Fibroblast of skin of left quadriceps (primary cell): ENCODE results near the gene C3orf20.
"Not testable (repeated sequence)": the region's sequence is repeated elsewhere in the genome, so short reads cannot be mapped to it uniquely, and the experiment has no call there.

Experiments used
- DNase-seq, 2 experiments: peaks; one replicate each; pipeline ENCODE4 v3.0.0-alpha.2; 2013; ENCODE audit warnings: low read depth in 2 of 2

C3orf20 gene

DNA sequence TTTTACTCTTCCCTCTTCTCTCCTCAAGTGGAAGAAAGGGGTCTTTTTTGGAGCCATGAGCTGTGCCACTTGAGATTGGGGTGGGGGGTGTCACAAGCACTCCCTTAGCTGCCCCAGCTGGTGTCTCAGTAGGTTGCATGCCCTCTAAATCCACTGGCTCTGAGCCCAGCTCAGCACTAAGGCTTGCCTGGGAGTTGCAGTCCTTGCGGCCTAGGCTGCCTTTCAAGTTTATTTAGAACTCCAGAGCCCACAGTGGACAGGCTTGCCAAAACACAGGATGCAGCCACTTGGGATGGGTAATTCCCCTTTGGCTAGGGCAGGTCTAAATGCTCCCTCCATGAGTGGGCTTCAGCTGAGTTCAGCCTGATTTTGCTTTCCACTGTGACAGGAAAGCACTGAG is 24.7 kb downstream of the C3orf20 start:
- DNase-seq = no peak

DNA sequence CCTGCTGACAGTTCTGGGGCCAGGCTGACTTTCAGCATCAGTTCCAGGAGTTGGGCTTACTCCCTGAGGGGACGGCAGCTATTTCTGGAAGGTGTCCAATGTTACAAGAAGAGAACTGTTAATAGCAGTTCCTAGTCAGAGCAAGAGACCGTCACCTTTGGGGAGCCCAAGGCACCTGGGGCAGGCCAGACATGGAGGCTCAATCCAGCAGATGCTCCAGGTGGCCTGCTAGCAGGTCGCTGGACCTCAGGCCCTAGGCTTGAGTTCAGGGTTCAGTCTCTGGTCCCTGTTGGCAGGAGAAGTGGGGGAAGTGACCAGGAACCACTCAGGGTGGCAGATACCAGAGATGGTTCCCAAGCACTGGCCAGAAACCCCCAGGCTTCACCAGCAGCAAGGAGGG is 25.9 kb downstream of the C3orf20 start:
- no peak for DNase-seq

DNA sequence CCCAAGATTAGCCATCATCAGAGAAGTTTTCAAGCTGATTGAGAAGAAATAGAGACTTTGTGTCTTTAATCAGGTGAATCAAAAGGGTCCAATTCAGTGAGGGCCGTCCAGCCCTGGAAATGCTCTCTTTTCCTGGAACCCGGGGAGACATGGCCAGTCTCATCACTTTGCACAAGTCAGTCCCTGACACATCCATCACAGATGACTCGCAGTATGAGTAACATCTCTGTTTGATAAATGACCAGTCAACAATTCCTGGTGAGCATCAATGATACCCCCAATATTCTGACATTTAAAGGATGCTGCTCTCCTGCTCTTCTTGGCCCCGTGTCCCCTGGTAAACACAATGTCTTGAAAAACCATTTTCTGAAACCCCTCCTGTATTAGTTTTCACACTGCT is 26.7 kb downstream of the C3orf20 start:
- no peak for DNase-seq

DNA sequence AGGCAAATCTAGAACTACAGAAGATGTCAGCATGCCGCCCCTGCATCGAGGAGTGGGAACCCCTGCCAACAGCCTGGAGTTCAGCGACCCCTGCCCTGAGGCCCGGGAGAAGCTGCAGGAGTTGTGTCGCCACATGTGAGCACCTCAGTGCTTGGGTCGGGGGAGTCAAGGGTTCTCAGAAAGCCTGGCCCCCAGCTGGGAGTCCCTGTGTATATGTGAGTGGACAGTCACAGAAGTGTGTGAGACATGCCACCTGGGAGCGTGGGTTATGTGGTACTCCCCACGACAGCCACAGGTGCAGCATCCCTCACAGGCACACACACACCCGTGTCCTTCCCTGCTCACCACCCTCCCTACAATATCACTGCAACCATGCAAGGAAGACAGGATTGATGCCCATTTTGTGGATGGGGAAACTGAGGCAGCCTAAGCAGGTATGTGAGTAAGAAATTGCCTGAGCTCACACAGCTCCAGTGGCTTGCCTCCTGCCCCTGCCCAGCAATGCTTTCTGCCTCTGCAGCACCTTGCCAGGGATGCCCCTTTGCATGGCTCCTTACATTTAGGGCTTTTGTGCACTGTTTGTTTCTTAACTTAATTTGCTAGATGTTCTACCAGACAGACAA is 28.3 kb downstream of the C3orf20 start:
- DNase-seq = no peak

DNA sequence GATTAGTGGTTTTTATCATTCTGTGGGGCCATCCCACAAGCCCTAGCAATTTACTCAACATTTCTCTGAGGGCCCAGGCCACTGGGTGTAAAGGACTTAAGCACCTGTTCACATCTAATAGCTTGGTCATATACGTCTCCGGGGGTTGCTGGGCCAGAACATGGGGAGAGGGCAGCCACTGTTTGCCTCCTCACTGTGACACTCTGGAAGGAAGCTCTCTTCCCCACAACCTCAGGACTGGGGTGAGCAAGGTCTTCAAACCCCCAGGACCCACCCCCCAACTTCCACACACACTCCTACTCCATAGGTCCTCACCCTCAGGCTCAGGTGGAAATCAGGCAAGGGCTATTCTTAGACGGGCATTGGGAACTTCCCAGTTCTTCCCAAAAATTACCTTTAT is 28.9 kb downstream of the C3orf20 start:
- DNase-seq = no peak

DNA sequence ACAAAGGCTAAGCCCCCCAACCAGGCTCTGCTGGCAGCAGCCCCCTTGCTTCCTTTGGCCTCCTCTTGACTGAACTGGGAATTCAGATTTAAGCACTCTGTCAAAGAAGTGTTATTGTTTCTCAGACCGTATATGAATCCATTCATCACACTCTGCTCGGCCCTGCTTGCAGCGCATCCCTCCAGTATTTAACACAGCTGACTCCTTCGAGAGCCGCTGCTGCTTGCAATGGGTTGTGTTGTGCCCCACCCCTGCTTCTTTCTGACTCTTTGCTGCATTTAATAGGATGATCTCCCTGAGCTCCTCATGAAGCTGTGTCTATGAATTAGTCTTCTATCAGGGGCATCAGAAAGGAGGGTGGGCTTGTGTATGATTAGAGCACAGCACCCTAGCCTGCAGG is 31.2 kb downstream of the C3orf20 start:
- no peak for DNase-seq

DNA sequence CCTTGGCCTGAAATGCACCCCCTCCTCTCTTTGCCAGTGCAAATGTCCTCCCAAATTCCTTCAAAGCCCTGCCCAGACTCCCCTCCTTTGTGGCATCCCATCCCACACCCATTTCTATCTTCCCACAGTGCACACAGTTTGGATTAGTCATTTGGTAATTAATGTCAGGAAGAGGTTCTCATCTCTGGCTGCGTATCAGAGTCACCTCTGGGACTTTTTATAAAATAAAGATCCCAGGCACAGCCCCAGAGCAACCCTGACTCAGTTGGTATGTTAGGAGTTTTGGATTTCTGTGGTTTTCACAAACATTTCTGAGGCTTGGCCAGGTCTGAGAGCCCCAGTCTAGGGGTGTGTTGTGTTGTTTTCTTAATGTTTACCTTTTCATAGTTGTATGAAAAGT is 41.6 kb downstream of the C3orf20 start:
- peak; percentile 3 to 4 for DNase-seq

DNA sequence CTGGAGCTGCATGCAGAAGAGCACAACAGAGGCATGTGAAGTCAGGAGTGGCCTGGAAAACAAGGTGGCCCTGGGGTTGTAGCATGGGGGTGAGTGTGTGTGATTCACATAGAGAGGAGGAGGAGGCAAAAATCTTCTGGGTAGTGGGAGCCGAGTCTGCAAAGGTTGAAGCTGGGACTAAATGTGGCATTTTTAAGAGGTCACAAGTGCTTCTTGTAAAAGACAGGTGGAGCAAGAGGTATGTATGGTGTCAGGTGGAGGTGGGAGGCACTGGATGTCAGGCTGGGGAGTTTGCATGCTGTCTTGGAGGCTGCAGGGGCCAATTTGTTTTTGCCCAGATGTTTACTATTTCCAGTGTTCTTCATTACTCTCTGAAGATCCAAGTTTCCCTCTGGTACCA is 42.4 kb downstream of the C3orf20 start:
- DNase-seq = no peak

DNA sequence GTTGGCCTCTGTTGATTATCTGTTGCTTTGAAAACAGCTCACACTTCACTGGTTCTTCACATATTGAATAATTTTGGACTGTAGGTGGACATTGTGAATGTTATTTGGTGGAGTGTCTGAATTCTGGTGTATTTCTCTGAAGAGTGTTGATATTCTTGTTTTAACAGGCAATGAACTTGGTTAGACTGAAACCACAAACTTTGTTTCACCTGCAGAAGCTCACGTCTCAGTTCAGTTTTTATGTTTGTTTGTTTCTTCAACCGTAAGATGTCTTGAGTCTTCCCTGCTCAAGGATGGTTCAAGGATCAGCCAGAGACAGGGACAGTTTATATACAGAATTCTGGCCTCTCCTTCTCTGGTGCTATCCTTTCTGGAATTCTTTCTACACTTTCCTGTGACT is 43.6 kb downstream of the C3orf20 start:
- DNase-seq = no peak

DNA sequence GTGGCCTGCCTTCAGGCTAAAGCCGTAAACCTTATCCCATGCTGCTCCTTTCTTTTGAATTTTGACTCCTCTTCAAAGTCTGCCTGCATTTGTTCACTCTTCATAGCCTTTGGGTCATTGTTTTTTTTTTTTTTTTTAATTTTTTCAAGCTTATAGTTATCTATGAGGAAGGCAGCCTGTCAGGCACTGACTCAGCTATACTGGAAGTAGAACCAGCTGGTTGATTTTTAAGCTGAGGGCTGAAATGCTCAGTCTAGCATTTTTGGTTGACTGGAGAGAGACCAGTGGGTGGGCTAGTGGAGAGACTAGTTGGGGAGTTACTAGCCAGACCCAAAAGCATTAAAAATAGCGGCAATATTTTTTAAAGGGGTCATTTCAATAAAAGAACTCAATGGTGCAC is 44.1 kb downstream of the C3orf20 start:
- DNase-seq = no peak

DNA sequence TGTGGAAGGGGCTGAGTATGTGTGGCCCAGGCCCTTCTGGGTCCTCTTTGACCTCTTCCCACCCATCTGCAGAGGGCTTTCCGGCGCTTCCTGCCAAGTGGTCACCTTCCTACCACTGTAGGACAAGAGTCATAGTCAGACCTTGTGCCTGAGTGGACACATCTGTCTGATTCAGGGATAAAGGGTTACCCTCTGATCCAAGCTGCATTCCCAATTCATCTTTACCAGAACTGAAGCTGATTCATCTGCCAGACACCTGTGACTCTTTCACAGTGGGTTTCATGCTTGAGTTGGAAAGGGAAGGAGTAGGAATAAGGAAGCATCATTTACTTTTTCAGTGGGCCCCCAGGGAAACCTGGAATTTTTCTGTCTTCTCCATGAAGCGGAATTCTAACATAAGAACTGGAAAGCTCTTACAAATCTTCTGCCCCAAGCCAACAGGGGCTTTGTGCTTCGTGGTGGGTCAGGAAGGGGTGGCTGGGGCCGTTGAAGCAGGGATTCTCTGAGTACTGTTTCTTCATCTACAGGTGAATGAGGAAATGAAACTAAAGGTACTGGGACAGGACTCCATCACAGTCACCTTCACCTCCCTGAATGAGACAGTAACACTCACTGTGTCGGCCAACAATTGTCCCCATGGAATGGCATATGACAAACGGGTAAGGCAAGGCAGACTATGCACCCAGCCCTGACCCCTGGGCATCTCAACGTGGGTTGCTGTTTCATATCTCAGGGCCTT is 46.4 kb downstream of the C3orf20 start:
- no peak for DNase-seq

DNA sequence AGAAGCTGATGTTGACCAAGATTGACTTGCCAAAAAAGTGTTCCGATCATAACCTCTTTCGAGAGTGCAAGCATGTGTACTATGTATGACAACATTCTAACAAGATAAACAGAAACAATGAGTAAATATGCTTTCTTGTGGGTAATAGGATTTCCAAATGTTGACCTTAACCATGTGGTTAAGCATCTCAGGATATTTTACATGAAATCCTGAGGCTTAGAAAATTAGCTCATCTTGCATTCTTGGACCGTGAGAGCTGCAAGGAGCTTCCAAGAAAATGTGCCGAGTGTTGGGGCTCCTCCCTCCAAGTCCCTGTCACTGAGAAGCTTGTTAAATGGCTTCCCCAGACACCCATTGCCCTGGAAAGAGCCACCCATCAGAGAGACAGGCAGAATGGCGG is 50.1 kb downstream of the C3orf20 start:
- DNase-seq = peak; percentile 14 to 20

DNA sequence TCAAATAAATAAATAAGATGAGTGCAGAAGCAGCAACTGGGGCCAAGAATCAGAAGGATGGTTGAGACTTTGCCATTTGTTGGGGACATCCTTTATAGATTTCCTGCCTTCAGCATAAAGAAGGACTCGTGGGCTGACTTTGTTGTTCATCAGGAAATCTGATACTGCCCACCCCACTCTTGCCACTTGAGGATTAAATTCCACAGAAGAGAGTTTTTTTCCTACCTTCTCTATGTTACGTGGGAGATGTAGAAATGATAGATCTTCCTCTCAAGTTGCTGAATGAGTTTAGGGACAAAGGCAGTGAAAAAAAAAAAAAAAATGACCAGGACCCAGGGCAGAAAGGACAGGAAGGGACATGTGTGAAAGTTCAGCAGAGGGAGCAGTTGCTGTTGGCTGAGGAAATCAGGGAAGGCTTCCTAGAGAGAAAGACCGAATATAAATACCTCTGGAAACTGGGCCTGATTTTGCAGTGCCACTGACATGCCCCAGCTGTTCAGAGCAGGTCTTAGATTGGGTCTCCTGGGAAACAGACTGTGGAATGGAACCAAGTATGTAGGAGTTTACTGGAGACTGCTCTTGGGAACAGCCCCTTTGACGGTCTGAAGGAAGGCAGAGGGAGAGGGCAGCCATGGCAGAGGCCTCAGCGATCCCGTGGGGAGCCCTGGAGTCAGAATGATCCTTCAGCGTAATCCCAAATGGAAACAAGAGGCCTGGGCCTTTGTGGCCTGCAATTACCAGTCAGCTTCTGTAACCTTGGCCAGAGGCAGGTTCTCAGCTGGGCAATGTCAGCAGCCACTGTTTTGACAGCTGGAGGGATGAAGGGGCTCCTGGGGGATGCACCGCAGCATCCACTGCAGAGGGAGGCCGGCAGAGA is 50.9 kb downstream of the C3orf20 start:
- no peak for DNase-seq

DNA sequence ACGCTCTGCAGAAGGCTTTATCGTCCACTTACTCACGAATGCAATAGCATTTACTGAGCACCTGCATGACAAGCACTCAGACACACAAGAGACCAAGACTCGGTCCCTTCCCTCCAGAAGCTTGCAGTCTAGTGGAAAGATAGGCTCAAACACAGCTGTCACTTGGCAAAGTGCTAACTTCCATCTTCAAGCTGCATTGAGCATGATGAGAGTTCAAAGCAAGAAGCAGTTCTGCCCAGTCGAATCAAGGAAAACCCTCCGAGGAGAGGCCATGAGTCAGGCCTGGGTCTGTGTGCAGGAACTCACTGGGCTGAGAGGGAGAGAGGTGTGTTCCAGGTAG is 51.5 kb downstream of the C3orf20 start:
- DNase-seq = no peak

DNA sequence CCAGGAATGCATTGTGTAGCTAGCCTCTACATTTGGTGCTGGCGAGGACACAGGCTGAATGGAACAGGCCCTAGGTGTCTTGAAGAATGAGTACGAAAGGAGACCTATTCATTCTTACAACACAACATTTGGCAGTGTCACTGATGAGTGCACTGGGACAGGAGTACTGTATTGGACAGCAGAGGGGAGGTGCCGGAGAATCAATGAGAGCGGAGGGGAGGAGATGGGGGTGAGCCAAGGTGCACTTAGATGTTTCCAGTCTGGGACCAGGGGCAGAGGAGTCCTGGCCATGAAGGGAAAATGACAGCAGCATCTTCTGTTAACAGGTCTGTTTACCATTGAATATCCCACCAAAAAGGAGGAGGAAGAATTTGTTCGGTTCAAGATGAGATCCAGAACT is 53.2 kb downstream of the C3orf20 start:
- no peak for DNase-seq

DNA sequence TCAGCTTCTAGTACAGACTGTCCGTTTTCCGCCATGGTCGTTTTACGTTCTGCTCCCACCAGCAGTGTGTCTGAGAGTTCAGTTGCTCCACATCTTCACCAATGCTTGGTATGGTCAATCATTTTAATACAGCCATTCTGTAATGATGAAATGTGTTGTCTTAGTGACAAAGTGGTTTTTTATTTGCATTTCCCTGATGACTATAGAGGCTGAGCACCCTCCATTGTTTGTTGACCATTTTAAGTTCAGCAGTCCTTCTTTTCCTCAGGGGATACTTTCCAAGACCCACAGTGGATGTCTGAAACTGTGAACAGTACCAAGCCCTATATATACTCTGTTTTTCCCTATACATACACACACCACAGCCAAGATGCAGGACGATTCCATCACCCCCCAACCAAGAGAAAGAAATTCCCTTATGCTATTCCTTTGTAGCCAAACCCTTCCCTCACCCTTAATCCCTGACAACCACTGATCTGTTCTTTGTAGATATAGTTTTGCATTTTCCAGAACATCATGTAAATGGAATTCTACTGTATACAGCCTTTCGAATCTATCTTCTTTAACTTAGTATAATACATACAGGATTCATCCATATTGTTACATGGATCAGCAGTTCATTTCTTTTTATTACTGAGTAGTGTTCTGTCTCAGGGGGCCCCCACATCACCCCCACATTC is 55.9 kb downstream of the C3orf20 start:
- no peak for DNase-seq

DNA sequence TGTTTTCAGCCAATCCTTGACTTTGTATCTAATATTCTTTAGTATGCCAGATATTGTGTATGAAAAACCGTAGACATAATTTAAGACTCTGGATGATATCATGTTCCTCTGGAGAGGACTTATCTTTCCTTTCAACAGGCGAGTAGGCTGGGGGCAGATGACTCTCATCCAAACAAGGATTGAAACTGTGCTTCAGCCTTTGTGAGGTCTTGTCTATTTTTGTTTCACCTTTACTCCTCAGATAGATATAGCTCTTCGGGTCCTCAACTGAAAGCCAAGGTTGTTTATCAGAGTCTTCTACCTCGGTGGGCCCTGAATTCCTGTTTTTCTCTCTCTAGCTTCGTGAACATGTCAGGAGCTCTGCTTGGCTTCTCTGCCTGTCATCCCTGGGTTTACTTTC is 66.0 kb downstream of the C3orf20 start:
- DNase-seq = no peak

DNA sequence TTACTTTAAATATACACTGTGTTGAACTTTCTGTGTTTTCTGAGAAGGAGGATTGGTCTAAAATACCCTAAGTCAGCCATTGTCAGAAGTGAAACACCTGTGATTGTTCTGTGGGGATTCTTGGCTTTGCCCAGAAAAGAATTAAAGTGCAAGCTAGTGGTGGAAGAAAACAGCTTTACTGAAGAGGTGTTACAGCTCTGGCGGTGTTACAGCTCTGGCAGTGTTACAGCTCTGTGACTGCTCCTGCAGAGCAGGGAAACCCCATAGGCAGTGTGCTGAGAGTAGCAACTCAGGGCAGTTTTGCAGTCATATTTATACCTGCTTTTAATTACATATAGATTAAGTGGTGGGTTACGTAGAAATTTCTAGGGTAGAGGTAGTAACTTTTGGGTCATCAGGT is 66.6 kb downstream of the C3orf20 start:
- no peak for DNase-seq

DNA sequence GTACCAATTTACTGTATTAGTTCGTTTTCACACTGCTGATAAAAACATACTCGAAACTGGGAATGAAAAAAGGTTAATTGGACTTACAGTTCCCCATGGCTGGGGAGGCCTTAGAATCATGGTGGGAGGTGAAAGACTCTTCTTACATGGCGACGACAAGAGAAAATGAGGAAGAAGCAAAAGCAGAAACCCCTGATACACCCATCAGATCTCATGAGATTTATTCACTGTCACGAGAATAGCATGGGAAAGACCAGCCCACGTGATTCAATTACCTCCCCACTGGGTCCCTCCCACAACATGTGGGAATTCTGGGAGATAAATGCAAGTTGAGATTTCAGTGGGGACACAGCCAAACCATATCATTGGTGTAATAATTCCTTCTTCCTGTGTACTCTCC is 69.6 kb downstream of the C3orf20 start:
- DNase-seq = no peak

DNA sequence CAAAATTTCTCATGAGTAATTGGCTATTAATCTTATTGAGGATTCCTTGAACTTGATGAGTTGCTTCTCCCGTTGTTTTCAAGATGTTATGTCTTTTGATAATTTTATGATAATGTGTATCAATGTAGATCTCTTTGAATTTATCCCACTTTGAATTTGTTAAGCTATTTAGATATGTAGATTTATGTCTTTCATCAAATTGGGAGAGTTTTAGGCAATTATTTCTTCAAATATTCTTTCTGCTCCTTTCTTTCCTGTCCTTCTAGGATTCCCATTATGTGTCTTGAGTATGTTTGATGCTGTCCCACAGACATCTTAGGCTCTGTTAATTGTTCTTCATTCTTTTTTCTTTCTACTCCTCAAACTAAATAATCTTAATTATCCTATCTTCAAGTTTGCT is 75.7 kb downstream of the C3orf20 start:
- DNase-seq = no peak

DNA sequence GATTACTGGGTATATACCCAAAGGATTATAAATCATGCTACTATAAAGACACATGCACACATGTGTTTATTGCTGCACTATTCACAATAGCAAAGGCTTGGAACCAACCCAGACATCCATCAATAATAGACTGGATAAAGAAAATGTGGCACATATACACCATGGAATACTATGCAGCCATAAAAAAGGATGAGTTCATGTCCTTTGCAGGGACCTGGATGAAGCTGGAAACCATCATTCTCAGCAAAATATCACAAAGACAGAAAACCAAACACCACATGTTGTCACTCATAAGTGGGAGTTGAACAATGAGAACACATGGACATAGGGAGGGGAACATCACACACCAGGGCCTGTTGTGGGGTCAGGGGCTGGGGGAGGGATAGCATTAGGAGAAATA is 78.0 kb downstream of the C3orf20 start:
- DNase-seq = not testable (repeated sequence)

DNA sequence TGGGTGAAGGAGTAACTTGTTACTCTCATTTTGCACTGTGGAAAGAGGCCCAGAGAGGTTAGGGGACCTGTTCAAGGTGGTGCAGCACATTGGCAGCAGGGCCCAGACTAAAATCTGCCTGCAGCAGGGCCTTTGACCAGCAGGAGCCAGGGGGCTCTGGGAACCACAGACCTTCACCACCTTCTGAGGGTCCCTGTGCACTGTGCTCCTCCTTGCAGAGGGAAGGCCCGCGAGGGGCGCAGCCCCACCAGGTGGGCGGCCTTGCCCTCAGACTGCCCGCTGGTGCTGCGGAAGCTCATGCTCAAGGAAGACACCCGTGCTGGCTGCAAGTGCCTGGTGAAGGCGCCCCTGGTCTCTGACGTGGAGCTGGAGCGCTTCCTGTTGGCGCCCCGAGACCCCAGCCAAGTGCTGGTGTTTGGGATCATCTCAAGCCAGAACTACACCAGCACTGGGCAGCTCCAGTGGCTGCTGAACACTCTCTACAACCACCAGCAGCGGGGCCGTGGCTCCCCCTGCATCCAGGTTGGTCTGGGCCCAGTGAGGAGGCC is 82.3 kb downstream of the C3orf20 start:
- DNase-seq = no peak
